ENCODE results near the gene C1orf198. TPM values are rescaled to one million over a fixed set of nuclear protein-coding genes. Genes with fewer than 3 reads are reported as not detected.

Gene C1orf198
- polyA plus RNA-seq, 2 donors: 7.8 to 10.0 TPM

DNA sequence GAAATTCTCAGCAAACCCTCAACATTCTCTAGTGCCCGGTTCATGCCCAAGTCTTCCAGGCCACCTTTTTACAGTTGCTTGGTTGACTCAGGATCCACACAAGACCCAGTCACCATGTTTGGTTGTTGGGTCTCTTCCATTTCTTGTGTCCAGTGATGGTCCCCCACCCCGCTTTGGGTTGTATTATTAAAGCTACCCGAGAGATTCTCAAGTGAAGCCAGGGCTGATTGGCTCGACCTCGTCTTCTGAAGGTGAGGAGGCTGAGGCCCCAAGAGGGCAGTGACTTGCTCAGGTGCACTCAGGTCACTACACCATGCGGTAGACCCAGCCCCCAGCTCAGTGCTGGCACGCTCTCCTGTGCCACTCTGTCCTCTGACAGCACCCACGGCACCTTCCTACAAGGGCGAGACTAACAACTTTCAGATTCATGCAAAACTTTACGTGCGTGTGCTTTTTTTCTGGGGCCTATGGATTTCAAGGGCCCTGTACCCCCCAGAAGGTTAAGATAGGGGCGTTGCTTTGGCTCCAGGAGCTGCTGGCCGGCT lies 70.9 kb downstream of the C1orf198 start:
- H3K27ac ChIP-seq (ENCODE audit: low read depth in 2 of 2, low read length in 1 of 2): no peak overlapping the region
- no peak overlapping the region for H3K4me3 ChIP-seq (ENCODE audit: low read depth in 1 of 2, low read length in 2 of 2)
- no peaks in the 10 kb centered on the region for H3K9me3 ChIP-seq (ENCODE audit: control insufficient read depth in 2 of 2, insufficient read depth in 1 of 2, low read depth in 1 of 2, low read length in 1 of 2)
- WGBS, 2 donors: 73 to 74% methylated on average over 13 of the region's 13 CpGs
- no peaks in the 10 kb centered on the region for H3K4me1 ChIP-seq (ENCODE audit: control insufficient read depth in 2 of 2, insufficient read depth in 2 of 2, low read length in 1 of 2)
- H3K36me3 ChIP-seq (ENCODE audit: control insufficient read depth in 2 of 2, insufficient read depth in 2 of 2, low read length in 1 of 2): no peaks in the 10 kb centered on the region
- no peaks in the 10 kb centered on the region for H3K27me3 ChIP-seq (ENCODE audit: control insufficient read depth in 1 of 2, insufficient read depth in 2 of 2, low read length in 2 of 2)

DNA sequence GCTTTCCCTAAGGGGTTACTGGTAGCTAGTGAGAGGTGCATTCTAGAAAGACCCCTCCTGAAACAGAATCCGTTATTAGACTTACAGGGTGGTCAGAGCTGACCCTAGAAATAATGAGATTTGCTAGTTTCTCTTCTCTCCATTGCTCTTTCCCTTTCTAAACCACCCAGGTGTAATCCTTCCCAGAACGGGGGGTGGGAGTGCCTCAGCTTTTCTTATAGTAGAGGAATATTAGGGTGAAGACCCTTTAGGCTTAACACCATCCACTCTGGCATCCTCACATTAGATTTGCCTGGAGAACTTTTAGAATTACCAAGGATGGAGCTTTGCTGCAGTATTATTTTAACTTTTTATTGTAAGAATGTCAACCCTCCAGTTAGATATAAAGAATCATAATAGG lies 71.7 kb downstream of the C1orf198 start:
- WGBS, 2 donors: 38 to 59% methylated on average over 2 of the region's 2 CpGs
- no peak overlapping the region for H3K27ac ChIP-seq (ENCODE audit: low read depth in 2 of 2, low read length in 1 of 2)

DNA sequence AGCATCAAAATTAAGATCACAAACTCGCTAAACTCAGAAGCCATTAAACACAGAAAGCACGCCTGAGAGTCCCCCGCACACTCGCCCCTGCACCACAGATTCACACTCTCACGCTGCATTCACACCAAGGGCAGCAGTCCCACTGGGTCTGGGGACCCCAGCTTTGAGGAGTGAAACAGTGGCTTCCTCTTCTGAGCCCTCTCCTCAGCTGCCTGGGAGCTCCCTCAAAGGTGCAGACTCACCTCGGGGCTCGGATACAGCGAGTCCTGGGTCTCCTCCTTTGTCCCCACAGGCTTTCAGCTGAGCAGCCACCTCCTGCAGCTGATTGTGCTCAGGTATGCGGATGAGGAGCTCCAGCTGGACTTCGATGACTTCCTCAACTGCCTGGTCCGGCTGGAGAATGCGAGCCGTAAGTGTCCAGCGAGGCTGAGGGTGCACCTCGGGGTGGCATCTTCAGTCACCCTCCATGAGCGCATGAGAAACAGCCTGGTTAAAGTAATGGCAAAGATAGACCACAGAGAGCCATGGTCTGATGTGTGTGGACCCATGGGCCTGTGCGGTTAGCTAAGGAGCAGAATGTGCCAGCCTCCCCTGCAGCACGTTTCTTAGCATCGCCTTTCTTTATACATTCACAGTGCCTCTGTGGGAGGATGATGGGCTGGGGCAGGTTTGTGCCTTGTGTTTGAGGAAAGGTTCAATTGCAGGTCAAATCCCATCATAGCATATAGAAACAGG lies 73.3 kb downstream of the C1orf198 start:
- H3K27me3 ChIP-seq (ENCODE audit: control insufficient read depth in 1 of 2, insufficient read depth in 2 of 2, low read length in 2 of 2): no peaks in the 10 kb centered on the region
- H3K36me3 ChIP-seq (ENCODE audit: control insufficient read depth in 2 of 2, insufficient read depth in 2 of 2, low read length in 1 of 2): no peaks in the 10 kb centered on the region
- H3K27ac ChIP-seq (ENCODE audit: low read depth in 2 of 2, low read length in 1 of 2): no peak overlapping the region
- WGBS, 2 donors: 86 to 87% methylated on average over 19 of the region's 19 CpGs
- H3K4me3 ChIP-seq (ENCODE audit: low read depth in 1 of 2, low read length in 2 of 2): no peak overlapping the region
- H3K4me1 ChIP-seq (ENCODE audit: control insufficient read depth in 2 of 2, insufficient read depth in 2 of 2, low read length in 1 of 2): no peaks in the 10 kb centered on the region
- H3K9me3 ChIP-seq (ENCODE audit: control insufficient read depth in 2 of 2, insufficient read depth in 1 of 2, low read depth in 1 of 2, low read length in 1 of 2): no peaks in the 10 kb centered on the region

More for the DNA sequence above, 71.7 kb downstream of the C1orf198 start:
- Histone ChIP-seq H3K36me3 (ENCODE audit: control insufficient read depth in 2 of 2, insufficient read depth in 2 of 2, low read length in 1 of 2) (no peaks in the 10 kb centered on the region), H3K27me3 (ENCODE audit: control insufficient read depth in 1 of 2, insufficient read depth in 2 of 2, low read length in 2 of 2) (no peaks in the 10 kb centered on the region), H3K9me3 (ENCODE audit: control insufficient read depth in 2 of 2, insufficient read depth in 1 of 2, low read depth in 1 of 2, low read length in 1 of 2) (no peaks in the 10 kb centered on the region), H3K4me3 (ENCODE audit: low read depth in 1 of 2, low read length in 2 of 2) (no peak overlapping the region), H3K4me1 (ENCODE audit: control insufficient read depth in 2 of 2, insufficient read depth in 2 of 2, low read length in 1 of 2) (no peaks in the 10 kb centered on the region)

DNA sequence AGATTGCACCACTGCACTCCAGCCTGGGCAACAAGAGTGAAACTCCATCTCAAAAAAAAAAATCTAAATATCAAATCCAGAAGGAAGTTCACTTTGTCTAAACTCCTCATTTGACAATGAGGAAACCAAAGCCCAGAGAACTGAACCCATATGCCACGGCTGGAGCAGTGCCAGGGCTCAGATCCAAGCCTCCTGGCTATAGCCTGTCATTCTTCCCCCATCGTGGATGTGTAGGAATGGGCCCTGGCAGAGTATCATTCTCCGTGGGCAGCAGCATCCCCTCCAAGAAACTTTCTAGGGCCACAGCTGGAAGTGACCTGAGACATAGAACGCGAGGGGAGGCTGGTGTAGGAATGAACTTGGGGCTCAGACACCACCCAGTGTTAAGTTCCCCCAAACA lies 73.9 kb downstream of the C1orf198 start:
- no peaks in the 10 kb centered on the region for H3K9me3 ChIP-seq (ENCODE audit: control insufficient read depth in 2 of 2, insufficient read depth in 1 of 2, low read depth in 1 of 2, low read length in 1 of 2)
- no peaks in the 10 kb centered on the region for H3K4me1 ChIP-seq (ENCODE audit: control insufficient read depth in 2 of 2, insufficient read depth in 2 of 2, low read length in 1 of 2)
- no peaks in the 10 kb centered on the region for H3K27me3 ChIP-seq (ENCODE audit: control insufficient read depth in 1 of 2, insufficient read depth in 2 of 2, low read length in 2 of 2)
- H3K36me3 ChIP-seq (ENCODE audit: control insufficient read depth in 2 of 2, insufficient read depth in 2 of 2, low read length in 1 of 2): no peaks in the 10 kb centered on the region
- WGBS, 2 donors: 49 to 57% methylated on average over 5 of the region's 5 CpGs
- H3K27ac ChIP-seq (ENCODE audit: low read depth in 2 of 2, low read length in 1 of 2): no peak overlapping the region
- H3K4me3 ChIP-seq (ENCODE audit: low read depth in 1 of 2, low read length in 2 of 2): no peak overlapping the region

DNA sequence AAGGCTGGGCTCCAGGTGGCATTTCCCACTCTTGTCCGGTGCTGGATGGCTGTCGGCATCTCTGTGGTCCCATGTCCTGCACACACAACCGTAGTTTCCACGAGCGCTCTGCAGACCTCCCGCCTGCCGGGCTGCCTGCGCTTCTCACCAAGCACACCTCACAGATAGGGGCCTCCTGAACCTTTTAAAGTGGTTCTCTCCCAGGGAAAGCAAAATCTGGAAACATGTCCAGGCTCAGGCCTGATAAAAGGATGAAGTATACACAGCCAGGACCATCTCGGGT lies 74.9 kb downstream of the C1orf198 start:
- WGBS, 2 donors: 90 to 94% methylated on average over 9 of the region's 9 CpGs
- Histone ChIP-seq H3K36me3 (ENCODE audit: control insufficient read depth in 2 of 2, insufficient read depth in 2 of 2, low read length in 1 of 2) (no peaks in the 10 kb centered on the region), H3K27me3 (ENCODE audit: control insufficient read depth in 1 of 2, insufficient read depth in 2 of 2, low read length in 2 of 2) (no peaks in the 10 kb centered on the region), H3K27ac (ENCODE audit: low read depth in 2 of 2, low read length in 1 of 2) (no peak overlapping the region), H3K9me3 (ENCODE audit: control insufficient read depth in 2 of 2, insufficient read depth in 1 of 2, low read depth in 1 of 2, low read length in 1 of 2) (no peaks in the 10 kb centered on the region), H3K4me1 (ENCODE audit: control insufficient read depth in 2 of 2, insufficient read depth in 2 of 2, low read length in 1 of 2) (no peaks in the 10 kb centered on the region), H3K4me3 (ENCODE audit: low read depth in 1 of 2, low read length in 2 of 2) (no peak overlapping the region)

DNA sequence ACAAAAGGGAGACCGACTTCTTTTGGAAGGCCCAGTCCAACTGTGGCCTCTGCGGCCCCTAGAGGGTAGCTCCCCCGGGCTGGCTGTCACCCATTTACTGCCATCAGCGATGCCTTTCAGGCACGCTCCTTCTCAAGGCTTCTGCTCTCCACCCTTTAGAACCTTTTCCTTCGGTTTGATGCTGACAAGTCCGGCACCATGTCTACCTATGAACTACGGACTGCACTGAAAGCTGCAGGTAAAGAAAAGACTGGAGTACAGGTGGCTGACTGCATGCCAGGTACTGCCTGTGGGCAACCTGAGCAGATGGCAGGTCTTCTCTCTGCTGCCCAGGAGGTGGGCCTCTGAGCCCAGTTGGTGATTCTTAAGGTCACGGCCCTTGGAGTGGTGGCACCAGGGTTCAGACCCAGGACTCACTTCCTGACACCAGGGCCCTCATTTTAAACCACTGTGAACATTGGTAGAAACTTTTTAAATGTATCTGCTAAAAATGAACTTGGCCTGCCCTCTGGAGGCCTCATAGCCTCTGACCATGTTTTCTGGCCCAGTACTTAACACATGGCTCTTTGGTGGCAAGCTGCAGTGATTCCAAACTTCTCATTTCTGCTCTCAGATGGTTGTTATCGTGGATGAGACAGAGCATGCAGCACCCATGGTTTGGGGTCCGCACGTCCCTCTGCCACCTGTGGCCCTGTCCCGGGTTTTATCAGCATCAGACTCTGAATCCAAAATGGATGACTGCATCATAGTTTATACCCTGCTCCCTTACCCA lies 75.4 kb downstream of the C1orf198 start:
- whole genome bisulfite sequencing, 2 donors: 87 to 92% methylated on average over 13 of the region's 13 CpGs
- Histone ChIP-seq H3K36me3 (ENCODE audit: control insufficient read depth in 2 of 2, insufficient read depth in 2 of 2, low read length in 1 of 2) (no peaks in the 10 kb centered on the region), H3K27me3 (ENCODE audit: control insufficient read depth in 1 of 2, insufficient read depth in 2 of 2, low read length in 2 of 2) (no peaks in the 10 kb centered on the region), H3K9me3 (ENCODE audit: control insufficient read depth in 2 of 2, insufficient read depth in 1 of 2, low read depth in 1 of 2, low read length in 1 of 2) (no peaks in the 10 kb centered on the region), H3K4me1 (ENCODE audit: control insufficient read depth in 2 of 2, insufficient read depth in 2 of 2, low read length in 1 of 2) (no peaks in the 10 kb centered on the region), H3K27ac (ENCODE audit: low read depth in 2 of 2, low read length in 1 of 2) (no peak overlapping the region), H3K4me3 (ENCODE audit: low read depth in 1 of 2, low read length in 2 of 2) (no peak overlapping the region)

DNA sequence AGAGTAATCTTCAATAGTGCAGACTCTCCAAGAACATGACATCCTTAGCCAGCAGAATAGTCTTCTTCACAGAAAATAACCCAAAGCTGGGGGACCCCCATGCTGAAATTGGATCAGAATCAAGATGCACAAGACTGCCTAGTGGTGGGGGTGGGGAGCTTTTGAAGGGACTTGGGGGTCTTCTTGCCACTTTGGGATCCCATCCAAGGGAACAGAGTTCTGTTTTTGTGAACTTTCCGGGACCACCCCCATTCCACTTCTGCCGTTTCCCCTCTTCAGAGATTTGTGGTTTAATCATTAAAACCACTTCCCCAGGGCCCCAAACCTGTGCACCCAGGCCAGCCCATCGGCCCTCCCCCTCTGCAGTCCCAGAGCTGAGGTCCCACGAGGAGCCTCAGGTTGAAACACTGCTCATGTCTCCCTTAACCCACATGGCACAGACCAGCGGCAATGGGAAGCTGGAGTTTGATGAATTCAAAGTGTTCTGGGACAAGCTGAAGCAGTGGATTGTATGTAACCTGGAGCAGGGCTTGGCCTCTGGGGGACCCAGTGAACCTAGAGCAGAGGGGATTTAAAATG lies 76.2 kb downstream of the C1orf198 start:
- 59 to 72% methylated on average over 5 of the region's 5 CpGs for WGBS, 2 donors
- H3K4me1 ChIP-seq (ENCODE audit: control insufficient read depth in 2 of 2, insufficient read depth in 2 of 2, low read length in 1 of 2): no peaks in the 10 kb centered on the region
- H3K9me3 ChIP-seq (ENCODE audit: control insufficient read depth in 2 of 2, insufficient read depth in 1 of 2, low read depth in 1 of 2, low read length in 1 of 2): no peaks in the 10 kb centered on the region
- no peaks in the 10 kb centered on the region for H3K36me3 ChIP-seq (ENCODE audit: control insufficient read depth in 2 of 2, insufficient read depth in 2 of 2, low read length in 1 of 2)
- H3K4me3 ChIP-seq (ENCODE audit: low read depth in 1 of 2, low read length in 2 of 2): no peak overlapping the region
- no peaks in the 10 kb centered on the region for H3K27me3 ChIP-seq (ENCODE audit: control insufficient read depth in 1 of 2, insufficient read depth in 2 of 2, low read length in 2 of 2)
- H3K27ac ChIP-seq (ENCODE audit: low read depth in 2 of 2, low read length in 1 of 2): no peak overlapping the region

DNA sequence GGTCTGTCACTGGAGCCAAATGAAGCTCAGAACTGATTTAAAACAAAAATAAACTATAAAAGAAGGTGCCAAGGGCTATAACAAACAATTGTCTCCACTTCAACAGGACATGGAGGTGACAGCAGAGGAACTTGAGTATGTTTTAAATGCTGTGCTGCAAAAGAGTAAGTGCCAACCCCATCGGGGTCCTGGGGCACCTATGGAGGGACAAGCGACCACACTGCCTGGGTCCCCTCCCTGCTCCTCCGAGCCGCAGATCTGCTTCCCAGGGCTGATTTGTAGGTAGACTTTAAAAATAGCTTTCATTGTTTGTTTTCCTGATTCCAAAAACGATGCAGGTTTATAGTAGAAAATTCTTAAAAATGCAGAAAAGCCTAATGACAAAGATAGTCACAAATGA lies 78.3 kb downstream of the C1orf198 start:
- H3K9me3 ChIP-seq (ENCODE audit: control insufficient read depth in 2 of 2, insufficient read depth in 1 of 2, low read depth in 1 of 2, low read length in 1 of 2): no peaks in the 10 kb centered on the region
- 77 to 80% methylated on average over 5 of the region's 5 CpGs for WGBS, 2 donors
- no peaks in the 10 kb centered on the region for H3K36me3 ChIP-seq (ENCODE audit: control insufficient read depth in 2 of 2, insufficient read depth in 2 of 2, low read length in 1 of 2)
- H3K27ac ChIP-seq (ENCODE audit: low read depth in 2 of 2, low read length in 1 of 2): no peak overlapping the region
- no peak overlapping the region for H3K4me3 ChIP-seq (ENCODE audit: low read depth in 1 of 2, low read length in 2 of 2)
- no peaks in the 10 kb centered on the region for H3K27me3 ChIP-seq (ENCODE audit: control insufficient read depth in 1 of 2, insufficient read depth in 2 of 2, low read length in 2 of 2)
- no peaks in the 10 kb centered on the region for H3K4me1 ChIP-seq (ENCODE audit: control insufficient read depth in 2 of 2, insufficient read depth in 2 of 2, low read length in 1 of 2)

DNA sequence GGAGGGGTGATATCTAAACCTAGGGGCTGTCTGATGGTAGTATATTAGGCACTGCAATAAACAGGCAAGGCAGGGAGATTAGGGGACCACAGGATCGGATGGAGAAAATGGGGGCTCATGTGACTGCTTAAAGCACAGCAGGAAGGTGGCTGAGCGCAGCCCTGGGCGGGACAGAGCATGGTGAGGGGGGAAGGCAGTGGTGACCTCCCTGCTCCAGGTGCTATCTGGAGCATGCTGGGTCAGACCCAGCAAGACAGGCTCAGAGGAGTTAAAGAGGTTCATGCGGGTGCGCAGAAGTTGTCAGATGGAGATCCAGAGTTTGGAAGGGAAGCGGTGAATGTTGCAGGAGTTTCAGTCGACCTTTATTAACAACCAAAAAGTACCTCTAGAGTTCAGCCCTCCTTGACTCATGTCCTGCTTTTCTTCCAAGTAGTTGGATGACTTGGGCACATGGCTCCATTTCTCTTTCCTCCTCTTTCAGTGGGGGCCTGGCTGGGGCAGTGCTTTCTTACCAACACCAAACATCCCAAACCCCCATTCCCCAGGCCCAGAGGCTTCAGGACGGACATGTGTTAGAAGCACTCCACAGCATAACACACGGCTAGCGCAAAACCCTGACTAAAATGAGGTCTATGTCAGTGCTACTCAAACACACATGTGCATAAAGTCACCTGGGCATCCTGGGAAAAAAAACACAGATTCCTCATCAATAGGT lies 79.6 kb downstream of the C1orf198 start:
- Histone ChIP-seq H3K9me3 (ENCODE audit: control insufficient read depth in 2 of 2, insufficient read depth in 1 of 2, low read depth in 1 of 2, low read length in 1 of 2) (no peaks in the 10 kb centered on the region), H3K27me3 (ENCODE audit: control insufficient read depth in 1 of 2, insufficient read depth in 2 of 2, low read length in 2 of 2) (no peaks in the 10 kb centered on the region), H3K27ac (ENCODE audit: low read depth in 2 of 2, low read length in 1 of 2) (no peak overlapping the region), H3K4me1 (ENCODE audit: control insufficient read depth in 2 of 2, insufficient read depth in 2 of 2, low read length in 1 of 2) (no peaks in the 10 kb centered on the region), H3K4me3 (ENCODE audit: low read depth in 1 of 2, low read length in 2 of 2) (no peak overlapping the region), H3K36me3 (ENCODE audit: control insufficient read depth in 2 of 2, insufficient read depth in 2 of 2, low read length in 1 of 2) (no peaks in the 10 kb centered on the region)
- WGBS, 2 donors: 93% methylated on average over 10 of the region's 10 CpGs

Measured in esophagus (tissue), 2 donors.